Mucosa of descending colon (tissue), 3 donors: ENCODE data around the gene PNLIP. TPM values are rescaled to one million over a fixed set of nuclear protein-coding genes. Genes with fewer than 3 reads are reported as not detected.

Experiments
- ATAC-seq: fragments of 200-7000 bp; cut with Tn5 transposase; one replicate; pipeline ENCODE4 v1.9.1; 2020; ENCODE audit warnings: mild to moderate bottlenecking, moderate library complexity
- DNase-seq, 3 donors: peaks; one replicate each; pipeline ENCODE4 v3.0.0-alpha.2; 2020
- H3K36me3 ChIP-seq: fragments of 200-600 bp; one replicate; pipeline ENCODE4 v1.8.0; 2021; ENCODE audit warnings: low read depth, mild to moderate bottlenecking
- H3K4me1 ChIP-seq: fragments of 200-600 bp; one replicate; pipeline ENCODE4 v1.8.0; 2021; ENCODE audit warnings: low read depth, mild to moderate bottlenecking
- H3K4me3 ChIP-seq: fragments of 200-600 bp; one replicate; pipeline ENCODE4 v1.8.0; 2021; ENCODE audit warnings: mild to moderate bottlenecking
- H3K9me3 ChIP-seq: fragments of 200-600 bp; one replicate; pipeline ENCODE4 v1.8.0; 2021; ENCODE audit warnings: mild to moderate bottlenecking
- CTCF ChIP-seq: fragments of 200-600 bp; IDR thresholded peaks from one replicate; pipeline ENCODE4 v1.8.0; 2022; ENCODE audit warnings: antibody characterized with exemption, mild to moderate bottlenecking
- intact Hi-C, 2 donors: fragments of 100-400 bp; cut with DNase I in 1 of 2; cut with micrococcal nuclease in 1 of 2; formaldehyde crosslinking; loops; one replicate each; pipeline versions ENCODE4 v1.11.0 to v1.11.1; 2022; cut with DNase I, micrococcal nuclease
- total RNA-seq, 3 donors: library from RNA; stranded (reverse); fragmentation: NEBNext Ultra II Directional in 2 of 3; extraction: Animal tissue kit (Norgen Biotek cat#: 25700) in 2 of 3; gene quantifications; one replicate each; pipeline versions ENCODE4 v1.2.1 to v1.2.4, GENCODE V29; 2021 to 2023
- donor health status: DM: no; HTN: no; CAD: no; lungs with moderate emphysema.
- donor health status: DM: no; HTN: no; CAD: no.
- donor health status: DM: no; HTN: yes; CAD: no.

PNLIP gene
- total RNA-seq, 3 donors from 2014 or later, result not detected

DNA sequence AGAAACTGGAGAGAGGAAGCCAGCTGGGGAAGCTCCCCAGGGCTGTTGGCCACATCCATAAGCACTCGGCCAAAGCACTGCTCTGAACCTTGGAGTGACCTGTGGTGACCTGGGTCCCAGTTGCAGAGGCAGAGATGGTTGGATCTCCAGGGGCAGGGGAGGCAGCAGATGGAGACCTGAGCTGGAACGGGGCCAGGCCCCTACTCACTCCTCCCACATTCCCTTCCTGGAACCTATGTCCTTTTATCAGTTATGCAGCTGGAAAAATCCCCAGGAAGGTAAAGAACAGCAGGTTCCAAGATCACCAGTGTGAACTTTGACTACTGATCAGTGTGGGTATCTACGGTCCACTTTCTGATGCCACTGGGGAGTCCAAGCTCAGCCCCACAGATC, 65.4 kb downstream of the PNLIP start:
- ATAC-seq, result peak; percentile 42
- intact Hi-C loops, result no loop called here
- Histone ChIP-seq H3K36me3 (no peaks in the 10 kb centered on the region), H3K4me3 (no peak overlapping the region), H3K4me1 (peaks cover 3% of the 10 kb centered on the region), H3K9me3 (no peaks in the 10 kb centered on the region)
- peak in 1 of 3 donors; percentile 40 for DNase-seq
- no peak for TF ChIP-seq CTCF

GRCh38 chr10:116612107-116612769, 66.5 kb downstream of the PNLIP start:
- Histone ChIP-seq H3K4me3 (no peak overlapping the region), H3K36me3 (no peaks in the 10 kb centered on the region), H3K9me3 (no peaks in the 10 kb centered on the region), H3K4me1 (peaks cover 3% of the 10 kb centered on the region)
- ATAC-seq (no peak), DNase-seq (no peak)
- no peak for TF ChIP-seq CTCF
- intact Hi-C loops, result no loop called here

DNA sequence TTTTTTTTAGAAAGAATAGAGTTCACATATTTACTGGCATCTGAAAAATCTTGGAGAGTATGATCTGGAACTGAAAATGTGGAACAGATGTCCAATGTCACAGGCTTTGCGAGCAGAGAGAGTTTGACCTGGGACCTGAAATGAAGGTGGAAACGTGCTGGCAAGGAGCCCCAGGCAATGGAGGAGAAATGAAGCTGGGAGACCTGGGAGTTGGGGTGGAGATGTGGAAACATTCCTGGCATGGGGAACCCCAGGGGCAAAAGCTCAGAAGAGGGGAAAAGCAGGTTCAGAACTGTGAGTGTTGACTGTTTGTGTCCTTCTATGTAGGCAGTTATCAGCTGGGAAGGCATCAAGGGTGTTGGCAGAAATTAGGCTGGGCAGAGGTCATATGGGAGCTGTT, 67.7 kb downstream of the PNLIP start:
- intact Hi-C loops, result no loop called here
- TF ChIP-seq CTCF, result no peak
- ATAC-seq (no peak), DNase-seq (no peak)
- H3K4me1 ChIP-seq, result peaks cover 3% of the 10 kb centered on the region
- H3K4me3 ChIP-seq, result no peak overlapping the region
- H3K9me3 ChIP-seq, result no peaks in the 10 kb centered on the region
- no peaks in the 10 kb centered on the region for H3K36me3 ChIP-seq

- no peaks in the 10 kb centered on the region for H3K9me3 ChIP-seq
- intact Hi-C loops, result no loop called here
- DNase-seq, result no peak
- ATAC-seq, result no peak
- no peak overlapping the region for H3K4me3 ChIP-seq
- TF ChIP-seq CTCF, result no peak
- peaks cover 3% of the 10 kb centered on the region for H3K4me1 ChIP-seq
- H3K36me3 ChIP-seq, result no peaks in the 10 kb centered on the region
Observed at GRCh38 chr10:116614796-116615195, 69.1 kb downstream of the PNLIP start.

- H3K9me3 ChIP-seq, result no peaks in the 10 kb centered on the region
- intact Hi-C loops, result no loop called here
- H3K4me1 ChIP-seq, result peaks cover 5% of the 10 kb centered on the region
- DNase-seq (no peak), ATAC-seq (no peak)
- no peak overlapping the region for H3K4me3 ChIP-seq
- TF ChIP-seq CTCF, result no peak
- no peaks in the 10 kb centered on the region for H3K36me3 ChIP-seq
Observed at GRCh38 chr10:116615199-116615776, 69.6 kb downstream of the PNLIP start.

Other genes starting within 250 kb of the PNLIP start
- gene CCDC172, start 221.5 kb upstream of the PNLIP start, total RNA-seq, result not detected
- gene PNLIPRP3, start 118.1 kb upstream of the PNLIP start, total RNA-seq, result under 1 TPM in 1 of 3 donors, not detected in 2; 0.28 TPM
- under 1 TPM in 1 of 3 donors, not detected in 2; 0.75 TPM for gene PNLIPRP1, start 45.0 kb downstream of the PNLIP start, total RNA-seq
- 1 to 10 TPM; 2.8 to 8.9 (median 2.8) TPM for gene PNLIPRP2, start 75.0 kb downstream of the PNLIP start, total RNA-seq
- 10 to 100 TPM in 1 of 3 donors, 1 to 10 TPM in 2; 7.7 to 20.6 (median 8.8) TPM for gene HSPA12A, start 196.6 kb downstream of the PNLIP start, total RNA-seq